ENCODE results near the gene STK32B. TPM values are rescaled to one million over a fixed set of nuclear protein-coding genes. Genes with fewer than 3 reads are reported as not detected.

STK32B gene
- total RNA-seq, 4 donors from 2014 or later, result 3.0 to 33.8 (median 4.3) TPM

- Histone ChIP-seq H3K36me3 (no peaks in the 10 kb centered on the region), H3K4me3 (no peak overlapping the region), H3K27ac (no peak overlapping the region), H3K27me3 (no peaks in the 10 kb centered on the region), H3K4me1 (no peaks in the 10 kb centered on the region), H3K9me3 (peaks cover 0 to 2% of the 10 kb centered on the region in 2 donors)
- DNase-seq, result no peak
- intact Hi-C loops (cut with DNase I; ENCODE audit: low total_unique reads), result no loop called here
- TF ChIP-seq CTCF (IDR thresholded peaks at IDR 0.05) (no peak), POLR2A (IDR thresholded peaks at IDR 0.05) (no peak)
Observed at GRCh38 chr4:5500165-5500564, 448.9 kb downstream of the STK32B start.

GRCh38 chr4:5503336-5503936 lies 452.2 kb downstream of the STK32B start:
- intact Hi-C loops (cut with DNase I; ENCODE audit: low total_unique reads), result no loop called here
- Histone ChIP-seq H3K27me3 (no peaks in the 10 kb centered on the region), H3K27ac (no peak overlapping the region), H3K36me3 (no peaks in the 10 kb centered on the region), H3K9me3 (no peaks in the 10 kb centered on the region), H3K4me1 (no peaks in the 10 kb centered on the region), H3K4me3 (no peak overlapping the region)
- TF ChIP-seq CTCF (IDR thresholded peaks at IDR 0.05), result no peak
- no peak for TF ChIP-seq POLR2A (IDR thresholded peaks at IDR 0.05)
- no peak for DNase-seq

GRCh38 chr4:5504486-5504885 lies 453.2 kb downstream of the STK32B start:
- intact Hi-C loops (cut with DNase I; ENCODE audit: low total_unique reads), result no loop called here
- no peaks in the 10 kb centered on the region for H3K4me1 ChIP-seq
- H3K27me3 ChIP-seq, result no peaks in the 10 kb centered on the region
- no peaks in the 10 kb centered on the region for H3K9me3 ChIP-seq
- TF ChIP-seq CTCF (IDR thresholded peaks at IDR 0.05) (no peak), POLR2A (IDR thresholded peaks at IDR 0.05) (no peak)
- no peaks in the 10 kb centered on the region for H3K36me3 ChIP-seq
- no peak overlapping the region for H3K4me3 ChIP-seq
- no peak for DNase-seq
- no peak overlapping the region for H3K27ac ChIP-seq

- H3K36me3 ChIP-seq, result no peaks in the 10 kb centered on the region
- H3K4me1 ChIP-seq, result no peaks in the 10 kb centered on the region
- intact Hi-C loops (cut with DNase I; ENCODE audit: low total_unique reads), result no loop called here
- no peaks in the 10 kb centered on the region for H3K27me3 ChIP-seq
- no peak overlapping the region for H3K4me3 ChIP-seq
- no peaks in the 10 kb centered on the region for H3K9me3 ChIP-seq
- TF ChIP-seq POLR2A (IDR thresholded peaks at IDR 0.05) (no peak), CTCF (IDR thresholded peaks at IDR 0.05) (no peak)
- DNase-seq, result no peak
- H3K27ac ChIP-seq, result no peak overlapping the region
Observed at GRCh38 chr4:5510504-5510903, 459.2 kb downstream of the STK32B start.

GRCh38 chr4:5511791-5512190 lies 460.5 kb downstream of the STK32B start:
- Histone ChIP-seq H3K27me3 (no peaks in the 10 kb centered on the region), H3K36me3 (no peaks in the 10 kb centered on the region), H3K4me3 (no peak overlapping the region), H3K4me1 (no peaks in the 10 kb centered on the region), H3K9me3 (no peaks in the 10 kb centered on the region), H3K27ac (no peak overlapping the region)
- DNase-seq, result no peak
- intact Hi-C loops (cut with DNase I; ENCODE audit: low total_unique reads), result no loop called here
- TF ChIP-seq CTCF (IDR thresholded peaks at IDR 0.05) (no peak), POLR2A (IDR thresholded peaks at IDR 0.05) (no peak)
